ENCODE data around the gene KLF3. TPM values are rescaled to one million over a fixed set of nuclear protein-coding genes. Genes with fewer than 3 reads are reported as not detected.

KLF3 gene
- total RNA-seq, 2 experiments from 2014 or later, result 203 to 204 TPM

GRCh38 chr4:38641811-38642210, 22.2 kb upstream of the KLF3 start:
- Mint-ChIP-seq H3K4me3 (no peak overlapping the region), H3K9me3 (peaks cover 5% of the 10 kb centered on the region)

GRCh38 chr4:38644201-38644600, 19.8 kb upstream of the KLF3 start:
- Mint-ChIP-seq H3K27me3 (no peaks in the 10 kb centered on the region), H3K4me3 (no peak overlapping the region), H3K9me3 (peaks cover 5% of the 10 kb centered on the region), H3K36me3 (ENCODE audit: low read depth) (no peaks in the 10 kb centered on the region), H3K4me1 (ENCODE audit: low read depth) (peaks cover 13% of the 10 kb centered on the region), H3K27ac (no peak overlapping the region)
- ATAC-seq (ENCODE audit: poor library complexity) (no peak), DNase-seq (no peak)
- Histone ChIP-seq H3K27me3 (ENCODE audit: control insufficient read depth in 1 of 2, insufficient read depth in 2 of 2, low read length in 2 of 2) (no peaks in the 10 kb centered on the region), H3K4me3 (ENCODE audit: low read length) (no peak overlapping the region), H3K27ac (ENCODE audit: low read depth in 1 of 2, low read length in 2 of 2) (no peak overlapping the region), H3K36me3 (ENCODE audit: insufficient read depth, low read length) (no peaks in the 10 kb centered on the region), H3K4me1 (ENCODE audit: insufficient read depth, low read length) (peaks cover 8% of the 10 kb centered on the region), H3K9me3 (ENCODE audit: control insufficient read depth in 1 of 2, insufficient read depth in 1 of 2, low read length in 2 of 2) (no peaks in the 10 kb centered on the region)
- TF ChIP-seq, protein P1, sequence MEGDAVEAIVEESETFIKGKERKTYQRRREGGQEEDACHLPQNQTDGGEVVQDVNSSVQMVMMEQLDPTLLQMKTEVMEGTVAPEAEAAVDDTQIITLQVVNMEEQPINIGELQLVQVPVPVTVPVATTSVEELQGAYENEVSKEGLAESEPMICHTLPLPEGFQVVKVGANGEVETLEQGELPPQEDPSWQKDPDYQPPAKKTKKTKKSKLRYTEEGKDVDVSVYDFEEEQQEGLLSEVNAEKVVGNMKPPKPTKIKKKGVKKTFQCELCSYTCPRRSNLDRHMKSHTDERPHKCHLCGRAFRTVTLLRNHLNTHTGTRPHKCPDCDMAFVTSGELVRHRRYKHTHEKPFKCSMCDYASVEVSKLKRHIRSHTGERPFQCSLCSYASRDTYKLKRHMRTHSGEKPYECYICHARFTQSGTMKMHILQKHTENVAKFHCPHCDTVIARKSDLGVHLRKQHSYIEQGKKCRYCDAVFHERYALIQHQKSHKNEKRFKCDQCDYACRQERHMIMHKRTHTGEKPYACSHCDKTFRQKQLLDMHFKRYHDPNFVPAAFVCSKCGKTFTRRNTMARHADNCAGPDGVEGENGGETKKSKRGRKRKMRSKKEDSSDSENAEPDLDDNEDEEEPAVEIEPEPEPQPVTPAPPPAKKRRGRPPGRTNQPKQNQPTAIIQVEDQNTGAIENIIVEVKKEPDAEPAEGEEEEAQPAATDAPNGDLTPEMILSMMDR (IDR thresholded peaks at IDR 0.05), result no peak
- intact Hi-C loops (cut with DNase I, micrococcal nuclease), result no loop called here
- CTCF ChIA-PET, result no interaction called here
- POLR2A ChIA-PET, result interaction anchor here (1.1 to 2.5 kb wide), 3 partner anchors 10 to 31 kb away, joined by 3 to 8 read pairs (median 8); no protein-coding TSS in a partner anchor

More at GRCh38 chr4:38641811-38642210, 22.2 kb upstream of the KLF3 start:
- ChIA-PET CTCF (no interaction called here), POLR2A (no interaction called here)
- Histone ChIP-seq H3K4me3 (ENCODE audit: low read length) (no peak overlapping the region), H3K36me3 (ENCODE audit: insufficient read depth, low read length) (no peaks in the 10 kb centered on the region), H3K27me3 (ENCODE audit: control insufficient read depth in 1 of 2, insufficient read depth in 2 of 2, low read length in 2 of 2) (no peaks in the 10 kb centered on the region), H3K9me3 (ENCODE audit: control insufficient read depth in 1 of 2, insufficient read depth in 1 of 2, low read length in 2 of 2) (no peaks in the 10 kb centered on the region), H3K4me1 (ENCODE audit: insufficient read depth, low read length) (no peaks in the 10 kb centered on the region), H3K27ac (ENCODE audit: low read depth in 1 of 2, low read length in 2 of 2) (no peak overlapping the region)
- Mint-ChIP-seq H3K27ac (no peak overlapping the region), H3K36me3 (ENCODE audit: low read depth) (no peaks in the 10 kb centered on the region), H3K4me1 (ENCODE audit: low read depth) (no peaks in the 10 kb centered on the region), H3K27me3 (no peaks in the 10 kb centered on the region)
- no peak for ATAC-seq (ENCODE audit: poor library complexity)
- TF ChIP-seq, protein P1 (IDR thresholded peaks at IDR 0.05), result no peak
- intact Hi-C loops (cut with DNase I, micrococcal nuclease), result no loop called here
- DNase-seq, result no peak

- no peaks in the 10 kb centered on the region for H3K27me3 Mint-ChIP-seq
- no peak overlapping the region for H3K27ac ChIP-seq (ENCODE audit: low read depth in 1 of 2, low read length in 2 of 2)
- H3K4me1 ChIP-seq (ENCODE audit: insufficient read depth, low read length), result peaks cover 9% of the 10 kb centered on the region
- H3K9me3 ChIP-seq (ENCODE audit: control insufficient read depth in 1 of 2, insufficient read depth in 1 of 2, low read length in 2 of 2), result no peaks in the 10 kb centered on the region
- no peak overlapping the region for H3K4me3 ChIP-seq (ENCODE audit: low read length)
- intact Hi-C loops (cut with DNase I, micrococcal nuclease), result no loop called here
- no peaks in the 10 kb centered on the region for H3K36me3 Mint-ChIP-seq (ENCODE audit: low read depth)
- H3K27me3 ChIP-seq (ENCODE audit: control insufficient read depth in 1 of 2, insufficient read depth in 2 of 2, low read length in 2 of 2), result no peaks in the 10 kb centered on the region
- no peak overlapping the region for H3K27ac Mint-ChIP-seq
- H3K36me3 ChIP-seq (ENCODE audit: insufficient read depth, low read length), result no peaks in the 10 kb centered on the region
- no peaks in the 10 kb centered on the region for H3K9me3 Mint-ChIP-seq
- H3K4me1 Mint-ChIP-seq (ENCODE audit: low read depth), result peaks cover 13% of the 10 kb centered on the region
- H3K4me3 Mint-ChIP-seq, result no peak overlapping the region
- CTCF ChIA-PET, result interaction anchor here (1.2 kb wide), 1 partner anchor 43 kb away, joined by 3 read pairs; no protein-coding TSS in a partner anchor
- DNase-seq (no peak), ATAC-seq (ENCODE audit: poor library complexity) (no peak)
- POLR2A ChIA-PET, result no interaction called here
- TF ChIP-seq, protein P1 (IDR thresholded peaks at IDR 0.05), result no peak
Observed at GRCh38 chr4:38647101-38647819, 16.7 kb upstream of the KLF3 start.

Data from CD4-positive, alpha-beta T cell (primary cell).